Measurements from ENCODE around the gene CELF5. TPM values are rescaled to one million over a fixed set of nuclear protein-coding genes. Genes with fewer than 3 reads are reported as not detected.
"Not testable (repeated sequence)": the region's sequence is repeated elsewhere in the genome, so short reads cannot be mapped to it uniquely, and the experiment has no call there.

Gene CELF5
- total RNA-seq, 1 donor from 2014 or later = not detected

DNA sequence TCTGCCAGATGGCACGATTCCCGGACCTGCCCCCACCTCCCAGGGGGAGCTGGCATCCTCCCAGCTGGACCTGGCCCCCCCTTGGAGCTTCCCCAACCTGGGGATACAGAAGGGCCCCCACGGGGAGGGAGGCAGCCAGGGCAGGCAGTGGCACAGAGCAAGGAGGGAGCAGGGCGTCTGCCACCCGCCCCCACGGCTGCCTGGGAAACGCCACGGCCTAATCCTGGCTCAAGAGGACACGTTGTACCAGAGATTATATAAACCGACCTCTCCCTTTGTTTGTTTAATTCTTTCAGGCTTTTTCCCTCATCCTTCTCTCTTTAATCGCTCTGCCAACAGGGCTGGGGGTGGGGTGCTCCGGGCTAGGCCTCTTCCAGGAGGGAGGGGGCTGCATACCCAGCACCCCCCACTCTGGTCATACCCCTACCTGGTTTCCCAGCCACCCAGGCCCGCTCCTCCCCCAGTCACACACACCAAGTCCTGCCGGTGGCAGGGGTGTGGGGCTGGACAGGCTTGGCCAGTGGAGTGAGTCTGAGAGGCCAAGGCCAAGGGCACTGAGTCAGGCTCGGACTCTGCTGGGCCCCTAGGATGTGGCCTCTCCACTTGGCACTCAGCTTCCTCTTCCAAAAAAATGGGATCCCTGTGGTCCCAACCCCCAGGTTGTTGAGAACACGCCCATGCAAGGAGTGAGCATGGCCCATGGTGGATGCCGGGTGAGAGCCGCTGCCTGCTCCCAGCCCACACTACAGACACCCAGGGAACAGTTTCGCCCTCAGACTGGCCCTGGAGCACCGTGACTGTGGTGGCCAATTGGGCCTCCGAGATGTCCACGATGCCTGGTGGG lies 112.4 kb downstream of the CELF5 start:
- peak; percentile 3 for TF ChIP-seq CTCF (IDR thresholded peaks at IDR 0.05)
- H3K27ac ChIP-seq = peak overlapping the region; percentile 91
- H3K27me3 ChIP-seq (ENCODE audit: low read depth) = no peaks in the 10 kb centered on the region
- no peaks in the 10 kb centered on the region for H3K9me3 ChIP-seq
- ATAC-seq = peak; percentile 95 to 96
- H3K36me3 ChIP-seq = no peaks in the 10 kb centered on the region
- H3K4me3 ChIP-seq = no peak overlapping the region
- DNase-seq = peak; percentile 95
- intact Hi-C loops (cut with DNase I) = no loop called here
- H3K4me1 ChIP-seq = peaks cover 45% of the 10 kb centered on the region

DNA sequence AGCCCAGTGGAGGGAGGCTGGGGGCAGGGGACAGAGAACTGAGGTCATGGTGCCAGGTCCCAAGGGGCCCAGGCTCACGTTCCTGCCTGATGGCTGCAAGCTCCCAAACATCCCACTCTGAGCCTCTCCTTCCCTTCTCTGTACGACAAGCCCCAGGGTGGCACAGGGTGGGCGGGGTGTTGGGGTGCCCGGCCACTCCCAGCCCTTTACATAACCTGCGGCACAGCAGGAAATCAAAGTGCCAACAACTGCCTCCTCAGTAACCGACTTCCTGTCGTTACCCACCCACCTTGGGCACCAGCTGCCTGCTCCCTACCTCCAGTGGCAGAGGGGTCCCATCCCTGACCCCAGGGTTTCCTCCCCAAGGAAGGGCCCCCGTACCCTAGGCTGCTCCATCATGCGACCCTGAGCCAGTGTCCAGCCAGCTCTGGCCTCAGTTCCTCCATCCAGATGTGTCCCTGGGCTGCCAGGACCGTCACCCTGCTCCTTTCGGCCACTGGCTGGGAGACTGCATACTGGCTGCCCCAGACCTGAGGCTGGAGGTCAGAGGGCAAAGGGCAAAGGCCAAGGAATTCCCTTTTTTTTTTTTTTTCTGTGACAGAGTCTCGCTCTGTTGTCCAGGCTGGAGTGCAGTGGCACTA lies 114.2 kb downstream of the CELF5 start:
- peak; percentile 65 to 66 for ATAC-seq

DNA sequence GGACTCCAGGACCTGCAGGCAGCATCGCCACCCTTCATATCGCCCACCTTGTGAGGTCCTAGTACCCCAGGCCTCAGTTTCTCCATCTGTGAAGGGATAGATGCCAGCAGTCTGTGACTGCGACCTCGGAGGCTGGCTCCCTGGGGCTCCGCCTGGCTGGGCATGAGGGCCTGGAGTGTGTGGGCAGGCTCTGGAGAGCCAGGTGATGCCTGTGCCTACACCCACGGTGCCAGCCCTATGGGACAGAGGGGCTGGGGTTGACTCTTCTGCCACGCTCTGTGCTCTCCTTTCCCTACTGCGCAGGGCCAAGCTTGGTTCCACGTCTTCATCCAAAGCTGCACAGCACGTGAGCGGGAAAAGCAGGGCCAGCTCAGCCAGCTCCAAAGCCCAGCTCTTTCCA lies 115.9 kb downstream of the CELF5 start:
- TF ChIP-seq CTCF (IDR thresholded peaks at IDR 0.05) = no peak
- Histone ChIP-seq H3K4me1 (peaks cover 55% of the 10 kb centered on the region), H3K36me3 (no peaks in the 10 kb centered on the region), H3K27ac (no peak overlapping the region), H3K27me3 (ENCODE audit: low read depth) (no peaks in the 10 kb centered on the region), H3K9me3 (no peaks in the 10 kb centered on the region), H3K4me3 (no peak overlapping the region)
- intact Hi-C loops (cut with DNase I) = no loop called here
- no peak for DNase-seq
- ATAC-seq = no peak

More for the DNA sequence above, 114.2 kb downstream of the CELF5 start:
- Histone ChIP-seq H3K27me3 (ENCODE audit: low read depth) (no peaks in the 10 kb centered on the region), H3K27ac (peak overlapping the region; percentile 91), H3K4me1 (peaks cover 58% of the 10 kb centered on the region), H3K9me3 (no peaks in the 10 kb centered on the region), H3K36me3 (no peaks in the 10 kb centered on the region), H3K4me3 (no peak overlapping the region)
- no peak for TF ChIP-seq CTCF (IDR thresholded peaks at IDR 0.05)
- peak; percentile 87 for DNase-seq
- intact Hi-C loops (cut with DNase I) = no loop called here

DNA sequence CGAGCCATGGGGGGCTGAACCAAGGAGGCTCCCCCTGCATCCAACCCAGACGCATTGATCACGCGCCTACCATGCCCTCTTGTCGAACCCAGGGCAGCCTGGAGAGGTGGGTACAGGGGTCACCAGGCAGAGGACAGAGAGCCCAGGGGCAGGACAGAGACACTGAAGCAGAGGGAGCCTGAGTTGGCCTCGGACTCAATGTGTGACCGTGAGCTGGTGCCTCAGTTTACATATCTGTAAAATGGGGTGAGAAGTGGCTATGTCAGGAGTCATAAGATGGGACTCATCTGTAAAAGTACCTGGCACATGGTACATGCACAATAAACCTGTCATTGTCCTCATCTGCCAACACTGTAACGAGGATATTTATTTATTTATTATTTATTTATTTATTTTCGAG lies 117.8 kb downstream of the CELF5 start:
- TF ChIP-seq CTCF (IDR thresholded peaks at IDR 0.05) = no peak
- no peak overlapping the region for H3K4me3 ChIP-seq
- intact Hi-C loops (cut with DNase I) = no loop called here
- H3K9me3 ChIP-seq = no peaks in the 10 kb centered on the region
- no peaks in the 10 kb centered on the region for H3K36me3 ChIP-seq
- peaks cover 51% of the 10 kb centered on the region for H3K4me1 ChIP-seq
- no peaks in the 10 kb centered on the region for H3K27me3 ChIP-seq (ENCODE audit: low read depth)
- DNase-seq (no peak), ATAC-seq (no peak)
- H3K27ac ChIP-seq = no peak overlapping the region

DNA sequence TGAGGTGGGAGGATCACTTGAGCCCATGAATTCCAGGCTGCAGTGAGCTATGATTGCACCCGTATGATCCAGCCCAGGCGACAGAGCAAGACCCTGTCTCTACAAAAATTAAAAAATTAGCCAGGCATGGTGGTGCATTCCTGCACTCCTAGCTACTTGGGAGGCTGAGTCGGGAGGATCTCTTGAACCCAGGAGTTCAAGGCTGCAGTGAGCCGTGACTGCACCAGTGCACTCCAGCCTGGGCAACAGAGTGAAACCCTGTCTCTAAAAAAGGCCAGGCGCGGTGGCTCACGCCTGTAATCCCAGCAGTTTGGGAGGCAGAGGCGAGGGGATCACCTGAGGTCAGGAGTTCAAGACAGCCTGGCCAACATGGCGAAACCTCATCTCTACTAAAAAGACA lies 118.5 kb downstream of the CELF5 start:
- Histone ChIP-seq H3K27ac (peak overlapping the region; percentile 84), H3K4me3 (peak overlapping the region; percentile 56), H3K4me1 (peaks cover 44% of the 10 kb centered on the region)
- H3K27me3 ChIP-seq (ENCODE audit: low read depth); H3K9me3 ChIP-seq; ATAC-seq; DNase-seq; intact Hi-C loops (cut with DNase I); H3K36me3 ChIP-seq: not testable (repeated sequence)
